OCI-LY3 (cell line): ENCODE measurements around the gene KCNQ1.

Experiments
- EZH2phosphoT487 ChIP-seq: fragments of 200-600 bp; shearing (Covaris generic); IDR thresholded peaks from 2 replicates; pipeline ENCODE4 v1.6.1; 2018; ENCODE audit warnings: antibody characterized with exemption, mixed run types, low read depth
- TF ChIP-seq, protein P1 (sequence below): fragments of 200-600, 300-600 bp; sonication (generic); IDR thresholded peaks from 2 replicates; pipeline ENCODE4 v1.5.1; 2014; ENCODE audit warnings: antibody characterized with exemption, low read length, low read depth

DNA sequence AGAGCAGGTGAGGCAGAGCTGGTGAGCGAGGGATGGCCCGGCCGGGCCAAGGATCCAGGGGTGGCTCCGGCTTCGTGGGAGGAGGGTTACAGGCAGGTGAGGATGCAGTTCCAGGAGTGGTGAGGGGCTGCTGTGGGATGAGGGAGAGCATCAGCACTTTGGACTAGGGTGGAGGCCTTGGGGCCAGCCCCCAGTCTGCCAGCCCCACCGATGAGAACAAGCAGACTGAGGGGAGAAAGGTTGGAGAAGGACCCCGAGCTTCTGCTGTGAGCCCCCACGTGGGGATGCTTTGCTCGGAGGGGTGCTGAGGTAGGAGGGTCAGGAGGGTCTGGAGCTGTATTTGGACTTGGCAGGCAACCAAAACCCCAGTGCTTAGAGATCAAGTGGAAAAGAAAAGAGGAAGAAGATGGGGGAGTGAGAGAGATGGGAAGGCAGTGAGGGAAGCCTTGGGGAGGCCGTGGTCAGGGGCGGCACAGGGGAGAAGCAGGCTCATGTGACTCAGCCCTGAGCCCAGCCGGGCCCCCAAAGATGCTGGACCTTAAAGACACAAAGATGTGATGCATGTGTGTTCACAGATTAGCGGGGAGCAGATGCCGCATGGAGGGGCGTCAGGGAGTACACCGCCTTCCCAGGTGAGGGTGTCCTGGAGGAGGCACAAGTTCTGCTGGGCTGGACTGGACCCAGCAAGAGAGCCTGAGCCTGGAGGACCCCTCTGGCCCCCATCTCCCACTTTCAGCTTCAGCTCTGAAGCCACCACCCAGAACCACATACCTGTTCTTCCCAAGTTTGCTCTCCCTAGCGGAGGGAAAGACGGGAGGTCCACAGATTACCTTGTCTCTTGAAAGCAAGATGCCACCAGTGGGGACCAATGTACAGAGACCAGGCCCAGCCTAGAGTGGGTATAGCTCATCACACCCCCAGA lies 349.5 kb downstream of the KCNQ1 start:
- no peak for TF ChIP-seq EZH2phosphoT487
- TF ChIP-seq, protein P1, sequence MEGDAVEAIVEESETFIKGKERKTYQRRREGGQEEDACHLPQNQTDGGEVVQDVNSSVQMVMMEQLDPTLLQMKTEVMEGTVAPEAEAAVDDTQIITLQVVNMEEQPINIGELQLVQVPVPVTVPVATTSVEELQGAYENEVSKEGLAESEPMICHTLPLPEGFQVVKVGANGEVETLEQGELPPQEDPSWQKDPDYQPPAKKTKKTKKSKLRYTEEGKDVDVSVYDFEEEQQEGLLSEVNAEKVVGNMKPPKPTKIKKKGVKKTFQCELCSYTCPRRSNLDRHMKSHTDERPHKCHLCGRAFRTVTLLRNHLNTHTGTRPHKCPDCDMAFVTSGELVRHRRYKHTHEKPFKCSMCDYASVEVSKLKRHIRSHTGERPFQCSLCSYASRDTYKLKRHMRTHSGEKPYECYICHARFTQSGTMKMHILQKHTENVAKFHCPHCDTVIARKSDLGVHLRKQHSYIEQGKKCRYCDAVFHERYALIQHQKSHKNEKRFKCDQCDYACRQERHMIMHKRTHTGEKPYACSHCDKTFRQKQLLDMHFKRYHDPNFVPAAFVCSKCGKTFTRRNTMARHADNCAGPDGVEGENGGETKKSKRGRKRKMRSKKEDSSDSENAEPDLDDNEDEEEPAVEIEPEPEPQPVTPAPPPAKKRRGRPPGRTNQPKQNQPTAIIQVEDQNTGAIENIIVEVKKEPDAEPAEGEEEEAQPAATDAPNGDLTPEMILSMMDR = no peak
